Nephron progenitor cell (in vitro differentiated cells): ENCODE measurements around the gene RMDN2.

Experiments
- DNase-seq: peaks from one replicate; pipeline ENCODE4 v3.0.0; 2021
- H3K27ac Mint-ChIP-seq: 2 replicates; pipeline ENCODE4 v1.8.0; 2021; ENCODE audit warnings: mild to moderate bottlenecking, moderate library complexity, mixed read lengths
- H3K27me3 Mint-ChIP-seq: 2 replicates; pipeline ENCODE4 v1.8.0; 2021; ENCODE audit warnings: mild to moderate bottlenecking, low read depth, mixed read lengths; ENCODE audit not compliant: poor library complexity
- H3K36me3 Mint-ChIP-seq: 2 replicates; pipeline ENCODE4 v1.8.0; 2021; ENCODE audit warnings: low read depth, mixed read lengths
- H3K4me1 Mint-ChIP-seq: 2 replicates; pipeline ENCODE4 v1.8.0; 2021; ENCODE audit warnings: mixed read lengths
- H3K4me3 Mint-ChIP-seq: 2 replicates; pipeline ENCODE4 v1.8.0; 2021; ENCODE audit warnings: mild to moderate bottlenecking, moderate library complexity, mixed read lengths
- H3K9me3 Mint-ChIP-seq: 2 replicates; pipeline ENCODE4 v1.8.0; 2021; ENCODE audit warnings: mild to moderate bottlenecking, moderate library complexity, mixed read lengths
- TF ChIP-seq, protein P1 (sequence below): fragments of 200-600 bp; sonication (generic); IDR thresholded peaks from 2 replicates; pipeline ENCODE4 v1.5.0; 2021; ENCODE audit warnings: antibody characterized with exemption

Gene RMDN2

DNA sequence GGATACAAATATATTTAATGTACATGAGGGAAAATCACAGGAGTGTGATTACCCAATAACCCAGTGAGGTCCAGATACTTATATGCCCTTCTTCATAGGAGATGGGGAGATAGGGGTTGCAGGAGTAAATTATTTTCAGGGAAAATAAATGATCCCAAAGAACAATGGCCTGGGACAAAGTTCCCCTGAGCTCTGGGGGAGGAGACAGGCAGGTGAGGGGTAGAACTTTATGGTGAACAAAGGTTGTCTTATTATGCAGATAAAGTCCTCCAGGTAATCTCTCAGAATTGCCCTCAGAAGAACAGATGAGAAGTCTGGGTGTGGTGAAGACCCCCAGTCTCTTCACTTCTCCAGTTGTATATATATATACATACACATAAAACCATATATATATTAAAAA is 22.1 kb upstream of the RMDN2 start:
- peaks cover 7% of the 10 kb centered on the region for H3K27me3 Mint-ChIP-seq
- H3K9me3 Mint-ChIP-seq: peaks cover 27% of the 10 kb centered on the region
- H3K4me3 Mint-ChIP-seq: no peak overlapping the region
- H3K4me1 Mint-ChIP-seq: peaks cover 5% of the 10 kb centered on the region
- DNase-seq: no peak
- TF ChIP-seq, protein P1, sequence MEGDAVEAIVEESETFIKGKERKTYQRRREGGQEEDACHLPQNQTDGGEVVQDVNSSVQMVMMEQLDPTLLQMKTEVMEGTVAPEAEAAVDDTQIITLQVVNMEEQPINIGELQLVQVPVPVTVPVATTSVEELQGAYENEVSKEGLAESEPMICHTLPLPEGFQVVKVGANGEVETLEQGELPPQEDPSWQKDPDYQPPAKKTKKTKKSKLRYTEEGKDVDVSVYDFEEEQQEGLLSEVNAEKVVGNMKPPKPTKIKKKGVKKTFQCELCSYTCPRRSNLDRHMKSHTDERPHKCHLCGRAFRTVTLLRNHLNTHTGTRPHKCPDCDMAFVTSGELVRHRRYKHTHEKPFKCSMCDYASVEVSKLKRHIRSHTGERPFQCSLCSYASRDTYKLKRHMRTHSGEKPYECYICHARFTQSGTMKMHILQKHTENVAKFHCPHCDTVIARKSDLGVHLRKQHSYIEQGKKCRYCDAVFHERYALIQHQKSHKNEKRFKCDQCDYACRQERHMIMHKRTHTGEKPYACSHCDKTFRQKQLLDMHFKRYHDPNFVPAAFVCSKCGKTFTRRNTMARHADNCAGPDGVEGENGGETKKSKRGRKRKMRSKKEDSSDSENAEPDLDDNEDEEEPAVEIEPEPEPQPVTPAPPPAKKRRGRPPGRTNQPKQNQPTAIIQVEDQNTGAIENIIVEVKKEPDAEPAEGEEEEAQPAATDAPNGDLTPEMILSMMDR: no peak
- H3K27ac Mint-ChIP-seq: no peak overlapping the region
- peaks cover 4% of the 10 kb centered on the region for H3K36me3 Mint-ChIP-seq

- Mint-ChIP-seq H3K9me3 (peaks cover 23% of the 10 kb centered on the region), H3K4me1 (peaks cover 5% of the 10 kb centered on the region), H3K36me3 (peaks cover 4% of the 10 kb centered on the region), H3K4me3 (no peak overlapping the region), H3K27me3 (peaks cover 7% of the 10 kb centered on the region), H3K27ac (no peak overlapping the region)
- TF ChIP-seq, protein P1: no peak
- DNase-seq: no peak
Measured at GRCh38 chr2:37904425-37904824, 20.7 kb upstream of the RMDN2 start.

DNA sequence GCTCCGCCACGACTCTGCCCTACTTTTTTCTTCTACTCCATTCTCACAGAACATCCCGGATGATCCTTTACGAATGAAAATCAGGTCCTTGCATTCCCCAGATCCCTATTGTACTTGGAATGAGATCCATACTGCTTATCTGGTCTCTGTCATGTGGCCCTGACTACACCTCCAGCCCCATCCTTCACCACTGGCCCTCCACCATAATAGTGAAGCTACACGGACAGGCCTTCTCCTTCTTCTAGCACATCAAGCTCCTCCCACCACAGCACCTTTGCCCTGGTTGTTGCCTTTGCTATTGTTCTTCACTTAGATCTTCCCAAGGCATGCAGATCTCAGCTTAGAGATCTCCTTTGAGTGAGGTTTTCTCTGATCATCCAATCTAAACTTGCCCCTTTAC is 20.1 kb upstream of the RMDN2 start:
- Mint-ChIP-seq H3K27me3 (peaks cover 7% of the 10 kb centered on the region), H3K36me3 (peaks cover 4% of the 10 kb centered on the region), H3K4me3 (no peak overlapping the region), H3K27ac (no peak overlapping the region), H3K4me1 (peaks cover 5% of the 10 kb centered on the region), H3K9me3 (peaks cover 18% of the 10 kb centered on the region)
- DNase-seq: no peak
- TF ChIP-seq, protein P1: no peak

- Mint-ChIP-seq H3K36me3 (peaks cover 3% of the 10 kb centered on the region), H3K9me3 (peaks cover 7% of the 10 kb centered on the region), H3K27me3 (peaks cover 7% of the 10 kb centered on the region), H3K4me3 (no peak overlapping the region), H3K27ac (peak overlapping the region; percentile 41), H3K4me1 (peaks cover 5% of the 10 kb centered on the region)
- DNase-seq: no peak
- TF ChIP-seq, protein P1: no peak
Measured at GRCh38 chr2:37906131-37906530, 19.0 kb upstream of the RMDN2 start.

DNA sequence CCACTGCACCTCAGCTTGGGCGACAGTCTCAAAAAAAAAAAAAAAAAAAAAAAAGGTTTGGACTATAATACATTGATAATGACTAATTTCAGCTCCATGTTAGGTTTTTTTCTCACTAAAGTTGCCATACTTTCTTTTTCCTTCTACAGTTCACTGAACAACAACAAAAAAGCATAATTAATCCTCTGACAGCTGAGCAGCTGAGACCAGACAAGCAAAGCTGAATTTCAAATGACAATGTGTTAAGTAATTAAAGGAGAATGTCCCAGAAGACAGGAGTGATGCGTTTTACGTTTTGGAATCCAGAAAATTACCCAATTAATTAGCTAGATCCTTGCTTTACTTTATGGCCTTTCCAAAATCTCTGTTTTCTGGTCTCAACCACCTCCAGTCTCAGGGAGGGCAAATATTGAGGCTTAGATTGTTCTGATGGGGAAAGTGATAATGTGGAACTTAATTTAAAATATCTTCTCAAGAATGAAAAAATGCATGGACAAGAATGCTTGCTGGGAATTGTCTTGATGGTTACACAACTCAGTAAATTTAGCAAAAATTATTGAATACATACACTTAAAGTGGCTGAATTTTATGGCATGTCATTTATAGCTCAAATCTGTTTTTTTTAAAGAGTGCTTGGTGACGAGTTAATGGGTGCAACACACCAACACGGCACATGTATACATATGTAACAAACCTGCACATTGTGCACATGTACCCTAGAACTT is 17.4 kb upstream of the RMDN2 start:
- Mint-ChIP-seq H3K4me3 (no peak overlapping the region), H3K9me3 (no peaks in the 10 kb centered on the region), H3K36me3 (no peaks in the 10 kb centered on the region), H3K4me1 (peaks cover 5% of the 10 kb centered on the region), H3K27me3 (peaks cover 7% of the 10 kb centered on the region), H3K27ac (no peak overlapping the region)
- TF ChIP-seq, protein P1: no peak
- no peak for DNase-seq

GRCh38 chr2:37911296-37911873 is 13.7 kb upstream of the RMDN2 start:
- Mint-ChIP-seq H3K27me3 (peaks cover 6% of the 10 kb centered on the region), H3K36me3 (no peaks in the 10 kb centered on the region), H3K4me3 (no peak overlapping the region), H3K9me3 (no peaks in the 10 kb centered on the region), H3K4me1 (peaks cover 5% of the 10 kb centered on the region), H3K27ac (no peak overlapping the region)
- no peak for DNase-seq
- TF ChIP-seq, protein P1: no peak
